ENCODE measurements around the gene FAM217B. TPM values are rescaled to one million over a fixed set of nuclear protein-coding genes. Genes with fewer than 3 reads are reported as not detected.
A peak's percentile ranks its signal among the peaks of the same experiment; 100 is the strongest.

FAM217B gene
- total RNA-seq, 8 experiments from 2014 or later: 8.1 to 19.1 (median 12.7) TPM

DNA sequence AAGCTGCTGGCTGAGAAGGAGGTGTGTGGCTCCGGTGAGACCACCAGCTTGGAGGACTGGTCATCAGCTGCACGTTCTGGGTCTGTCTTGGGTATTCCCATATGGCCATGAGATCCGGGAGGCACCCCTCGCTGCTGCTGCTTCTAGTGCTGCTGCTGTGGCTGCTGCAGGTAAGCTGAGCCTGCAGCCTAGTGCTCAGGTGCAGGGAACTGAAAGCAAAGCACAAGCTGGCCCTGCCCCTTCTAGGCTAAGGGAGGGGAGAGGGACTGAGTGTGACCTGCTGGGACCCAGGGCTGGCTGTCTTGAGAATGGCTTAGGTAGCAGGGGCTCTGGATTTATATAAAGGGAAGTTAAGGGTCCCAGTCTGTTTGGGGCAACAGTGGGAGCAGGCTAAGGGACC lies 18.4 kb downstream of the FAM217B start:
- no peak for ATAC-seq (replicated peaks in 6 of 8)
- in situ Hi-C loops (cut with MboI; ENCODE audit: low pct_unique_long_range_greater_than_20kb in 2 of 9, low sequenced_read_pairs in 9 of 9, unreplicated experiment in 9 of 9): no loop called here
- H3K4me3 ChIP-seq: no peak overlapping the region
- peaks cover 5 to 15% of the 10 kb centered on the region in 2 donors for H3K4me1 ChIP-seq (replicated peaks in 1 of 2)
- no peak overlapping the region for H3K27ac ChIP-seq
- WGBS, 10 experiments: 83 to 100% (median 100%) methylated on average over 1 to 4 of the region's 4 CpGs; no CpG with 5 or more reads in 6 of the 10 experiments

DNA sequence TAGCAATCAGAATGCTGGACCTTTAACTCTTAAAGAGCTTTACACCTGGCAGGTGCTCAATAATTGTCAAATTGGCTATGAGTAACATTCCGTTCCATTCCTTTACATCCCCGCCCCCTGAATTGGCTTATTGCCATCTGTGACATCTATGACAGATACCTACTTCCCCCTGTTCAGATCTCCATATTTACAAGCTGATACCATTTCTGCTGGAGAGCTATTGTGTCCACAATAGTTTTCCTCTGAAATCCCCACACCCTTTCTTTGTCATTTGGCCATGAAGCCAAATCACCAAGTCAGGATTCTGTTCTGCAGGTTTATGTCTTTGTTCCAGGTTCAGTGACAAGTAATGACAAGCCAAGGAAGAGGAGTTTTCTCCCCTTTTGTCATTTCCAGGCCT lies 21.2 kb downstream of the FAM217B start:
- peak in 1 of 8 experiments; percentile 33 for ATAC-seq (replicated peaks in 6 of 8)
- 0 to 86% (median 40%) methylated on average over 1 to 2 of the region's 2 CpGs; no CpG with 5 or more reads in 3 of the 10 experiments for WGBS, 10 experiments

DNA sequence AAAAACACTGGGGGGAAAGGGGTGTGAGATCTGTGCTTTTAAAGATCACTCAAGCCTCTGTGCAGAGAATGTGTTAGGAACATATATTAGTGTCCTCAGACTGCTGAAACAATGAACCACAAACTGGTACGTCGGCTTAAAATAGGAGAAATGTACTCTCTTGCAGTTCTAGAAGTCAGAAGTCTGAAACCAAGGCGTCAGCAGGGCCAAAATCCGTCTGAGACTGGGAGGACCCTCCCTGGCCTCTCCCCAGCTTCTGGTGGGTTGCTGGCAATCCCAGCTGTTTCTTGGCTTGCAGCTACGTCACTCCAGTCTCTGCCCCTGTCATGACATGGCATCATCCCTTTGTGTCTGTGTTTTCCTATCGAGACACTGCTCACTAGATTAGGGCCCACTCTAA lies 22.0 kb downstream of the FAM217B start:
- WGBS, 10 experiments: 23 to 100% (median 84%) methylated on average over 1 to 6 of the region's 6 CpGs; no CpG with 5 or more reads in 3 of the 10 experiments
- no peak overlapping the region for H3K4me3 ChIP-seq
- peak in 2 of 8 experiments; percentile 29 to 64 for ATAC-seq (replicated peaks in 6 of 8)
- peaks cover 5 to 13% of the 10 kb centered on the region in 2 donors for H3K4me1 ChIP-seq (replicated peaks in 1 of 2)
- in situ Hi-C loops (cut with MboI; ENCODE audit: low pct_unique_long_range_greater_than_20kb in 2 of 9, low sequenced_read_pairs in 9 of 9, unreplicated experiment in 9 of 9): no loop called here
- no peak overlapping the region for H3K27ac ChIP-seq

More for the DNA sequence above, 21.2 kb downstream of the FAM217B start:
- H3K4me3 ChIP-seq: no peak overlapping the region
- peaks cover 5 to 13% of the 10 kb centered on the region in 2 donors for H3K4me1 ChIP-seq (replicated peaks in 1 of 2)
- in situ Hi-C loops (cut with MboI; ENCODE audit: low pct_unique_long_range_greater_than_20kb in 2 of 9, low sequenced_read_pairs in 9 of 9, unreplicated experiment in 9 of 9): no loop called here
- no peak overlapping the region for H3K27ac ChIP-seq

DNA sequence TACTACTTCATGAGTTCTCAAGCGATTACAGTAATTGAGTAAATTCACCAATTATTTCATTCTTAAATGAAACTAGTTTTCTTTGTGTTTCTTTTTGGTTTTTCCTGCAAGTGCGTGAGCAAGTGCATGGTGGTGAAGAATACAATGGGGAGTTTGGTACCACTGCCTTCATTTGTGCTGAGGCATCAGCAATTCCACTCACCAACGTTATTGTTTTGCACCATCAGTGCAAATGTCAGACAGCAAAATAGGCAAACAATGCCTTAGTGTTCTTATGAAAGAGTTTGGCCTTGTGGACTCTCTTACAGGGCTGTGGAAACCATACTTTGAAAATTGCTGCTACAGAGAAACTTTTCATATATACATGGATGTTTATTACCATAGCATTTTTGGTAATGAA lies 26.2 kb downstream of the FAM217B start:
- no peak overlapping the region for H3K4me3 ChIP-seq
- in situ Hi-C loops (cut with MboI; ENCODE audit: low pct_unique_long_range_greater_than_20kb in 2 of 9, low sequenced_read_pairs in 9 of 9, unreplicated experiment in 9 of 9): no loop called here
- no peak for ATAC-seq (replicated peaks in 6 of 8)
- H3K4me1 ChIP-seq (replicated peaks in 1 of 2): peaks cover 0 to 2% of the 10 kb centered on the region in 2 donors
- 11 to 86% (median 66%) methylated on average over 2 to 3 of the region's 3 CpGs; no CpG with 5 or more reads in 2 of the 10 experiments for WGBS, 10 experiments
- H3K27ac ChIP-seq: no peak overlapping the region

DNA sequence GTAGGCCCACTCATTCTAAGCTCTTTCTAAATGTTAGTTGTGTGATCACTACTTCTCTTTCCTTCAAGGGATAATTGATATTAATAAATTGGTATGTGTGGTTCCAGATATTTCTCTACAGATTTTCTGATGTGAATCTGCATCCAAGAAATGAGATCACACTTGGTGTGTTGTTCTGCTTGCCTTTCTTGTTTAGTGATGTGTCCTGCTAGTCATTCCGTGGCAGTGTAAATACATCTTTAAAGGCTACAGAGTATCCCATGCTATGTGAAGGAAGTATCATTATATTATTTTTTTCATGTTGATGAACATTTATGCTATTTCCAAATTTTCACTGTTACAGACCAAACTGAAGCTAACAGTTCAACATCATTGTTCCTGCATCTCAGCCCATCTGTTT lies 31.2 kb downstream of the FAM217B start:
- in situ Hi-C loops (cut with MboI; ENCODE audit: low pct_unique_long_range_greater_than_20kb in 2 of 9, low sequenced_read_pairs in 9 of 9, unreplicated experiment in 9 of 9): no loop called here
- Histone ChIP-seq H3K4me3 (no peak overlapping the region), H3K27ac (no peak overlapping the region), H3K4me1 (replicated peaks in 1 of 2) (no peaks in the 10 kb centered on the region)
- WGBS, 10 experiments: 63 to 100% (median 89%) methylated on average over 1 of the region's 1 CpG; no CpG with 5 or more reads in 4 of the 10 experiments
- ATAC-seq (replicated peaks in 6 of 8): no peak

DNA sequence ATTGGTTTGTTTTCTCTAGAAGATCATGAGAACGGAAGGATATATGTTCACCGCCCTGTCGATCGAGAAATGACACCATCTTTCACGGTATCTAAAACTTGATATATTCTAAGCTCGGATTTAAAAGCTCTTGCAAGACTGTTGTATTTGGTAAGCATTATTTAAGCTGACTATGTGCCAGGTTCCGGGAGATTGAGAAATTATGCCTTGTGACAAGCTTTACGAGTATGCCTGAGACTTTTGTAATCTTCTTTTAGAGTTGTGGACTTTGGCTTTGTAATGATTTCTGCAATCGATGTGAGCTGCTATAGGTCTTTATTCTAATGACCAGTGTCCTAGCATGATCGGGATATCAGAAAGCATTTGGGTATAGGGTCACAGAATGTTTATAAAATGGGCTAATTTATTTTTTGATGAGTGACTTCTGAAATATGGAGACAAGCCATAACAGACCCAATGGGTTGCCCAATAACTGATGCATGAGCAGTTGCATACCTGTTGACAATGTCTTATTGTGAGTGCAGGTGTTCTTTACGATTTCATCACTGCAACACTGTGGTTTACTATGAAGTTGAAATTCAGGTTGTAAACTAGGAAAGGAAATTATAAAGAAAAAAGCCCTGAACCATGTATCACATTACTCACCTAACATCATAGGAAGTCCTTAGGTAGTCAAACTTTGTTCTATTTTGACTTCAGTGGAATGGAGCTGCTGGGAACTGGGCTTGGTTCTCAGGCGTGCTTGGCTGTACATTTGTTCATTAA lies 32.0 kb downstream of the FAM217B start:
- no peaks in the 10 kb centered on the region for H3K4me1 ChIP-seq (replicated peaks in 1 of 2)
- whole genome bisulfite sequencing, 10 experiments: 20 to 89% (median 81%) methylated on average over 1 to 12 of the region's 12 CpGs
- H3K27ac ChIP-seq: no peak overlapping the region
- H3K4me3 ChIP-seq: no peak overlapping the region
- no peak for ATAC-seq (replicated peaks in 6 of 8)
- in situ Hi-C loops (cut with MboI; ENCODE audit: low pct_unique_long_range_greater_than_20kb in 2 of 9, low sequenced_read_pairs in 9 of 9, unreplicated experiment in 9 of 9): no loop called here

DNA sequence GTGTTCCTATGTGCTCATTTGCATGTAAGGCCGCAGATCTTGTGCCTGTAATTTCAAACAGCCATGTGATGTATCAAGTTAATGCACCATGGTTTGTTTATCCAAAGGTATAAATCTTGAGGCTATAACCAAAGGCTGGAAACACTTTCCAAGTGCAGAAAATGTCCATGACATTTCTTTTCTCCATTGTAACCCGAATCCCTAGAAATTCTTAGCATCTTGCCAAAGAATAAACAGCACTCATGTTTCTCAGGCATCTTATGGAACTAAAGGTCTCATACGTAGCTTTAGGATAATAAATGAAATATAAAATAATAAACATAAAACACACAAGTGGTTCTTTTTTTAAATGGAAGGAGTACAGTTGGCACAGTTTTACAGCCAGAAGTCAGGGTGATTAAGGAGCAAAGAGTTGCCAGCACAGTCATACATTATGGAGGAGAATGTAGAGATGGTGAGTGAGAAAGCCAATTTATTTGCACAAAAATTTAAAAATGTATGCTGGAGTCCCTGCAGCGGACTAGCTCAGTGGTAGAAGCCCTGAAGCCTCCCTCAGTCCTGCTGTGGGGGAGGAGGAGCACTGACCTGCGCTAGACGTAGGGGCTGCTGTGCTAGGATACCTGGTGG lies 36.1 kb downstream of the FAM217B start:
- Histone ChIP-seq H3K4me3 (no peak overlapping the region), H3K27ac (no peak overlapping the region), H3K4me1 (replicated peaks in 1 of 2) (no peaks in the 10 kb centered on the region)
- WGBS, 10 experiments: 36 to 97% (median 88%) methylated on average over 2 to 6 of the region's 6 CpGs; no CpG with 5 or more reads in 1 of the 10 experiments
- in situ Hi-C loops (cut with MboI; ENCODE audit: low pct_unique_long_range_greater_than_20kb in 2 of 9, low sequenced_read_pairs in 9 of 9, unreplicated experiment in 9 of 9): no loop called here
- no peak for ATAC-seq (replicated peaks in 6 of 8)

DNA sequence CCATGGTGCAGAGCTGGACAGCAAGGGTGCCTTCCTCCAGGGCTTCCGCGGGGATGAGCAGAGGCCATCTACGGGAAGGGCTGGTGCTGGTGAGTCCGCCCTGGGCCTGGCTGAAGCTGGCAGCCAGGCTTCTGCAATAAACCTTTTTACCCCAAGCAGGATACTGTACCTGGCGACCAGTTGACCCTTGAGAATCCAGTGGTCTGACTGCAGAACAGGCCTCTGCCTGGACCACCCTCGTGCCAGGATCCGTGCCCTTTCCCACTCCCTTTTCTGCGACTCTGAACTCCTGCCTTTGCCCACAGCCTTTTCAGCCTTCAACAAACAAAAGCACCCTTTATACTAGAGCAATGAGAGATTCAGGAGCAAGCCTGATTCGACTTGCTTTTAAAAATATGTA lies 36.9 kb downstream of the FAM217B start:
- H3K4me3 ChIP-seq: no peak overlapping the region
- H3K4me1 ChIP-seq (replicated peaks in 1 of 2): no peaks in the 10 kb centered on the region
- no peak overlapping the region for H3K27ac ChIP-seq
- 53 to 86% (median 67%) methylated on average over 1 to 8 of the region's 9 CpGs; no CpG with 5 or more reads in 3 of the 10 experiments for WGBS, 10 experiments
- ATAC-seq (replicated peaks in 6 of 8): no peak
- in situ Hi-C loops (cut with MboI; ENCODE audit: low pct_unique_long_range_greater_than_20kb in 2 of 9, low sequenced_read_pairs in 9 of 9, unreplicated experiment in 9 of 9): no loop called here

DNA sequence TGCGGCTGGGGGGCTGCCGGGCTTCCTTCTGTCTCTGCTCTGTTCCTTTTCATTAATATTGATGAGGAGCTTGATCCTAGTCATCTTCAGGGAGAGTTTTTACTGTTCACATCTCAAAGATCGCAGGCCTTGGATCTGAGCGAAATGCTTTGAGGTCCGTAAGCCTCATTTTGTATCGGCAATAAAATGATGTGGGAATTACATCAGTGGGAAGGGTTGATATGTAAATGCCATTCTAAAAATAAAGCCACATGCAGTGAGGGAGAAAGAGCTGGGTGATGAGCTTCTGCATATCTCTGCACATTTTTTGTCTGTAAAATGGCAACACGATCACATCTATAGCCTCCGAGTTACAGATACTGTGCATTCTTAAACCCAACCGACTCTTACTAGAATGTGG lies 42.9 kb downstream of the FAM217B start:
- no peak overlapping the region for H3K27ac ChIP-seq

DNA sequence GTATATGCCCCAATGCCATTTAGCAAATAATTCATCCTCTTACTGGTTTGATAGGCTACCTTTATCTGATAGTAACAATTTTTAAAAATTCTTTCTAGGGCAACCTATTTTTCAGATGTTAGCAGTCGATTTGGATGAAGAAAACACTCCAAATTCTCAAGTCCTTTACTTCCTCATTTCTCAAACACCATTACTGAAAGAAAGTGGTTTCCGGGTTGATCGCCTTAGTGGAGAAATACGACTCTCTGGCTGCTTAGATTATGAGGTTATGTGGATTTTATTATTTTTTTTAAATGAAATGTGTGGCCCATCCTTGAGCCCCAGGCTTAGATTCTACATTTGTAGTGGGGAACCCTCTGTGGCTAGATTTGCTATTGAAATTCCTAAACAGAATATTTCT lies 44.4 kb downstream of the FAM217B start:
- WGBS, 10 experiments: 40 to 100% (median 82%) methylated on average over 1 to 4 of the region's 4 CpGs; no CpG with 5 or more reads in 2 of the 10 experiments
- H3K4me3 ChIP-seq: no peak overlapping the region
- peaks cover 2 to 7% of the 10 kb centered on the region in 2 donors for H3K4me1 ChIP-seq (replicated peaks in 1 of 2)
- no peak for ATAC-seq (replicated peaks in 6 of 8)
- no peak overlapping the region for H3K27ac ChIP-seq
- in situ Hi-C loops (cut with MboI; ENCODE audit: low pct_unique_long_range_greater_than_20kb in 2 of 9, low sequenced_read_pairs in 9 of 9, unreplicated experiment in 9 of 9): no loop called here

More for the DNA sequence above, 42.9 kb downstream of the FAM217B start:
- 70 to 100% (median 85%) methylated on average over 1 to 7 of the region's 9 CpGs for WGBS, 10 experiments
- Histone ChIP-seq H3K4me3 (no peak overlapping the region), H3K4me1 (replicated peaks in 1 of 2) (peaks cover 2 to 7% of the 10 kb centered on the region in 2 donors)
- peak in 4 of 8 experiments; percentile 27 to 60 (median 34) for ATAC-seq (replicated peaks in 6 of 8)
- in situ Hi-C loops (cut with MboI; ENCODE audit: low pct_unique_long_range_greater_than_20kb in 2 of 9, low sequenced_read_pairs in 9 of 9, unreplicated experiment in 9 of 9): no loop called here

DNA sequence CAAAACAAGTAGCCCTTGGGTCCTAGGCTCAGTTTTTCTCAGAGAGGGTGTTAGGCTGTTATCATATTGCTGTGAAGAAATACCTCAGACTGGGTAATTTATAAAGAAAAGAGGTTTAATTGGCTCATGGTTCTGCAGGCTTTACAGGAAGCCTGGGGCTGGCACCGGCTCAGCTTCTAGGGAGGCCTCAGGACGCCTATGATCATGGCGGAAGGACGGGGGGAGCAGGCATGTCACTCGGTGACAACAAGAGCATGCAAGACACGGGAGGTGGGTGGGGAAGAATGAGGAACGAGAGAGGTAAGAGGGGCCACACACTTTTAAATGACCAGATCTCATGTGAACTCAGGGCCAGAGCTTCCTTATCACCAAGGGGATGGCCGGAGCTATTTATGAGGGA lies 45.0 kb downstream of the FAM217B start:
- ATAC-seq (replicated peaks in 6 of 8): no peak
- Histone ChIP-seq H3K4me3 (no peak overlapping the region), H3K27ac (no peak overlapping the region), H3K4me1 (replicated peaks in 1 of 2) (peaks cover 2 to 7% of the 10 kb centered on the region in 2 donors)
- in situ Hi-C loops (cut with MboI; ENCODE audit: low pct_unique_long_range_greater_than_20kb in 2 of 9, low sequenced_read_pairs in 9 of 9, unreplicated experiment in 9 of 9): no loop called here
- 70 to 100% (median 87%) methylated on average over 2 to 6 of the region's 8 CpGs; no CpG with 5 or more reads in 4 of the 10 experiments for WGBS, 10 experiments

DNA sequence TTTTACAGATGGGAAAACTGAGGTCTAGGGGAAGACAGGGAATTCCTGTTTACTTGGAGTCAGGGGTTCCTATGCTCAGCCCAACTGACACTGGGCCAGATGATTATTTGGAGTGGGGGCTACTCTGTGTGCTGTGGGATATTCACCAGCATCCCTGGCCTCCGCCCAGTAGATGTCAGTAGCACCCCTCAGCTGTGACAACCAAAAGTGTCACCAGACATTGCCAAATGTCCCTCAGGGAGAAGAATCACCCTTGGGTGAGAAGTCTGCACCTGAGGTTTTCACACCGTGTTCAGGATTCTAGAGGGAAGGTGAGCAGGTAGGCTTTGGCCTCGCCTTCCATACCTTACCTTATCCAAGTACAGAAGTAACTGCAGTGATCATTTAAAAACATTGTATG lies 45.7 kb downstream of the FAM217B start:
- Histone ChIP-seq H3K27ac (no peak overlapping the region), H3K4me3 (no peak overlapping the region), H3K4me1 (replicated peaks in 1 of 2) (peaks cover 2 to 7% of the 10 kb centered on the region in 2 donors)
- in situ Hi-C loops (cut with MboI; ENCODE audit: low pct_unique_long_range_greater_than_20kb in 2 of 9, low sequenced_read_pairs in 9 of 9, unreplicated experiment in 9 of 9): no loop called here
- 86 to 100% (median 100%) methylated on average over 1 to 2 of the region's 3 CpGs; no CpG with 5 or more reads in 5 of the 10 experiments for WGBS, 10 experiments
- no peak for ATAC-seq (replicated peaks in 6 of 8)

DNA sequence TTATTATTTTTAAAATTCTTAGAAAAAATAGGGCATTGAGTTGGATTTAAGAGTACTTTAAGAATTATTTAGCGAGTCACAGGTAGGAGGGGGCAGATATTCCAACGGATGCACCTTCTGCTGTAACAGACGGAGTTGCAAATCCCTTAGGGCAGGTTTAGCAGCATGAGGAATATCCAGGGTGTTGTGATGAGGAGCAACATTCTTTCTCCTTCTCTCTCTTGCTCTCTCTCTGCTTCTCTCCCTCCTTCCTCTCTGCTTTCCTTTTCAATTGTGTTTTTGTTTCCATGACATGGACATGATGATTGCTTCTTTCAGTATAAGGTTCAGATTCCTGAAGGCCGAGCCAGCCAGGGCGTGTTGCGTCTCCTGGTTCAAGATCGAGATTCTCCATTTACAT lies 46.9 kb downstream of the FAM217B start:
- in situ Hi-C loops (cut with MboI; ENCODE audit: low pct_unique_long_range_greater_than_20kb in 2 of 9, low sequenced_read_pairs in 9 of 9, unreplicated experiment in 9 of 9): no loop called here
- ATAC-seq (replicated peaks in 6 of 8): no peak
- peaks cover 2 to 7% of the 10 kb centered on the region in 2 donors for H3K4me1 ChIP-seq (replicated peaks in 1 of 2)
- no peak overlapping the region for H3K4me3 ChIP-seq
- WGBS, 10 experiments: 51 to 100% (median 80%) methylated on average over 3 to 7 of the region's 7 CpGs; no CpG with 5 or more reads in 1 of the 10 experiments
- H3K27ac ChIP-seq: no peak overlapping the region

Data from motor neuron (in vitro differentiated cells).